HG02852 (cell line): ENCODE measurements around the gene TMEM132D.
"Not testable (repeated sequence)": the region's sequence is repeated elsewhere in the genome, so short reads cannot be mapped to it uniquely, and the experiment has no call there.

Experiments used
- ATAC-seq: cut with Tn5 transposase; IDR thresholded peaks from one replicate; pipeline ENCODE4 v1.9.1; 2021; ENCODE audit warnings: mild to moderate bottlenecking, moderate library complexity; ENCODE audit not compliant: unreplicated experiment

TMEM132D gene

GRCh38 chr12:129081755-129082250 lies 822.0 kb downstream of the TMEM132D start:
- no peak for ATAC-seq

DNA sequence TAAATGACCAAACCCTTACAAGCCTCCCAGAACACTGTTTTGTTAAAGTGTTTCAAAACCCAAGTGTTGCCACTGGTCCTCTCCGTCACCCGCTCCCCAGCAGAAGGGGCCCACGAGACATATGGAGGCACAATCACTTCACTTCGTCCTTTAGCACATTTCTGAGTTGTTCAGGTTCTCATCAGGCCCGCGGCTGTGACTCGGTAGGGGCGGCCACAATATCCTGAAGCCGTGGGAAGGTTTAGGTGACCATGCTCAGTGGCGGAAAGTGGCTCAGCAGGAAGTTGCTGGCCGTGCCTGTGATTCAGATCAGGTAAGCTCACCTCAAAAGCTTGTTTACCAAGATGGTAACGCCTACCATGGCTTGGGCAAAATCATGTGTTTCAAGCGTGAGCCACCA lies 823.0 kb downstream of the TMEM132D start:
- ATAC-seq: no peak

GRCh38 chr12:129080391-129080790 lies 823.4 kb downstream of the TMEM132D start:
- no peak for ATAC-seq

DNA sequence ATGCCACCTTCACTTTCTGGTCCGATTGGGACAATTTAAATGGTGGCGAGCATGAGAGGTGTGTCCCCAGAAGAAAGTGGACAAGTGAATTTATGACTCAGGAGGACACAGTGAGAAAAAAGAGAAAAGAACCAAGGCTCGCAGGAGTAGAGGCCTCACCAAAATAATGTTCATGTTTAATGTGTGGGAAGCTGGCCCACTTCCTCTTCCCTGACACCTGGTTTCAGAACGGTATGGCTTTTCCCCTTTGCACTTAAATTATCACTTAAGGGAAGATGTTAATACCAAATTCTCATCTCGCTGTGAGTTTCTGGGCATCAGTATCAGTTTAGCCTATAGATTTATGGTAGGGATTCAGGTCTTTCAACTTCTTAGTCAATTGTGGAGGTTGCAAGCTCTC lies 824.1 kb downstream of the TMEM132D start:
- ATAC-seq: no peak

DNA sequence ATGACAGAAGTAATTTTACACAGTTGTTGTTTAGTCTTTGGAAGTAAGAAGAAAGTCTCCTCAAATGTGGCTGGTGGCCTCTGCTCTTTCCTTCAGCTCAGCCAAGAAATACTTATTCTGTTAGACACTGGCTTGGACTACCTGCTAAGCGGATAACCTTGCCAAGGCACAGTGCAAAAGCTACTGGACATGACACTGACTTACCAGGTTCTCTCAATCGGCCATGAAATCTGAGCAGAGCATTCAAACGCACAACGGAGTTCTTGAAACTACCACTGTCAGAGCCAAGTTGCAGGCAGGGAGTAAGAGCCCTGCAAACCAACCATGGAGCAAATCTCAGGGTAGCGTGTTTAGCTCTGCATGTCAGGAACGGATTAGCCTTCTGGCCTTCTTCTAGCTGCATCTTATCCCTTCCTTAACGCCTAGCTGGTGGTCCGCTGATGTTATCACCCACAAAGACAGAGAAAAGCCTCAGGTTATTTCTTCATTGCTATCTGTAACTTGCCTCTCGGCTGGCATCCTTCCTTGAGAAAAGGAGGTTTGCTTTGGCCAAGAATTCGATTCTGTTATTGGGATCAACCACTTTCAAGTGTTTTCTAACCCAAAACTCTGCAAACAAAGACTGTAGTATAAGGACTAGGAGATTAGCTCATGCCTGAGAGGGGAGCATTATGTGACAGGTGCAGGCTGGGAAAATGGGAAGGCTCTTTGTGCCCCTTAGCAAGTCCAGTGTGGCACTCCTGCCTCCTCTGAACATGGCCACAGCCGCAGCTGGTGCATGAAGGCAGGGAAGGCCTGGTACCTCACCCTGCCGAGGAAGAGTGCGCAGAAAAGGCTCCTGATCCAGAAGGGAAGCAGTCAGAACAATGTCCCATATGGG lies 827.1 kb downstream of the TMEM132D start:
- ATAC-seq: no peak

GRCh38 chr12:129075460-129076208 lies 828.2 kb downstream of the TMEM132D start:
- no peak for ATAC-seq

DNA sequence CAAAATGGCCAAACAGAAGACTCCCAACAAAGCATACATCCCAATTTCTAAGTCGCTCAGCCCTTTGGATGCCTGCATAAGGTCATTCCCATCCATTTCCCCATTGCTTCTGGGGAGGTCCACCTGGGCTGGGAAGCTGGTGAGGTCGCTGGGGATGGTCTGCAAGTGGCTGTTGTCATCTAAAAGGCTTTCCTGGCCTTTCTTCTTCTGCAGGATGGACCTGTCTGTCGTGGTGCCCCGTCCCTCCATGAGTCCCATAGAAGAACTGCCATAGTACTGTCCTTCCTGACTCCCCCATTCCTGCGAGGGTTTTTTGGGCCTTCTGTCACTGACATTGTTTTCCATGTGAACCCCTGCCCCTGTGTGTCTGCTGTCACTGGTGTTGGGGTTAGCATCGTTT lies 829.4 kb downstream of the TMEM132D start:
- ATAC-seq: no peak

DNA sequence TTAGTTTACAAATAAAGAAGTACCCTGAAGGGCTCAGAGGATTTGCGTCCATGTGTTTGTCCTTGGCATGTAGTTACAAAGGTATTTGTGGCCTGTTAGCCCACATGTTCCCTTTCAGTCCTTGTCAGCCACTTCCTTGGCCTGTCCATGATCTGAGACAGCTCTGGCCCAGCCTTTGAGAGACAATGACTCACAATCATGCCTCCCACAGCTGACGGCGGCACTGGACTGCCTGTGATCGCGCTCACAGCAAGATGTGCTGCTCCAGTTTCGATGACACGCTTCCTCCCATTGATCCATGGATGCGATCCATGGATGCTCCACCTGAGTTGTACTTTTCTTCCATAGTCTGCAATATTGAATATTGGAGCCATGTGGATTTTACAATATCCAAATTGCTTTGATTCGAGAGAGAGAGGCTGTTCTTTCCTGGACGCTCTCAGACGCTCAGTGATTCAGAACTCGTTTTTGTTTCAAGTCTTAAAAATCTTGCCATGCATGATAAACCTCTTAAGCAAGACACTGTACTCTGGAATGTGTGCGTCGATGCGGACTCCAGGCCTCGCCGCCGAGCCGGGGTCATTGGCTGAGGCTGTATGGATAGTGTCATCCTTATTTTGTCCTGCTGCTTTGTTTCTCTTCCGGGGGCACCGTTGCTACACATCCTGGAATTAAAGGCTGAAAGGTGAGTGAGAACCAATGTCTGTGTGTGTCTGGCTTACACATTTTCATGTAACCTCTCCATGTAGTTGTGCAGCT lies 830.5 kb downstream of the TMEM132D start:
- no peak for ATAC-seq

GRCh38 chr12:129071362-129071761 lies 832.5 kb downstream of the TMEM132D start:
- no peak for ATAC-seq

GRCh38 chr12:129069886-129070285 lies 833.9 kb downstream of the TMEM132D start:
- ATAC-seq: no peak

- ATAC-seq: no peak
Measured at GRCh38 chr12:129068684-129069083, 835.1 kb downstream of the TMEM132D start.

GRCh38 chr12:129067491-129067890 lies 836.3 kb downstream of the TMEM132D start:
- ATAC-seq: no peak

GRCh38 chr12:129064209-129064855 lies 839.5 kb downstream of the TMEM132D start:
- ATAC-seq: no peak

- ATAC-seq: no peak
Measured at GRCh38 chr12:129063600-129063999, 840.2 kb downstream of the TMEM132D start.

GRCh38 chr12:129053232-129053631 lies 850.6 kb downstream of the TMEM132D start:
- no peak for ATAC-seq

DNA sequence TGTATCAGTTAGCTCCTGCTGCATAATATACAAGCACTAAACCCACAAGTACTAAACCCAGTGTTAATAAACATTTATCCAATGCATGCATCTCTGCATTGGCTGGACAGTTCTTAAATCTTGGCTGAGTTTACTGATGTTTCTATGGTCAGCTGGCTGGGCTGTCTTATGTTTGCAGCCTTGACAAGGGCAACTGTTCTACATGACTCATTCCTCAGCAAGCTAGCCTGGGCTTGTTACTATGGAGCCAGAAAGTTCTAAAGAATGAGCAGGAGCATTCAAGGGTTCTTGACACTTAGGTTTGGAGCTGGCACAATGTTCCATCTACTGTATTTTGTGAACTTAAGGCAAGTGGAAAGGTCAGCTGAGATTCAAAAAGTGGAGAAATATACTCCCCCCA lies 851.5 kb downstream of the TMEM132D start:
- no peak for ATAC-seq

- ATAC-seq: no peak
Measured at GRCh38 chr12:129049917-129050316, 853.9 kb downstream of the TMEM132D start.

- ATAC-seq: not testable (repeated sequence)
Measured at GRCh38 chr12:129043334-129043733, 860.5 kb downstream of the TMEM132D start.

DNA sequence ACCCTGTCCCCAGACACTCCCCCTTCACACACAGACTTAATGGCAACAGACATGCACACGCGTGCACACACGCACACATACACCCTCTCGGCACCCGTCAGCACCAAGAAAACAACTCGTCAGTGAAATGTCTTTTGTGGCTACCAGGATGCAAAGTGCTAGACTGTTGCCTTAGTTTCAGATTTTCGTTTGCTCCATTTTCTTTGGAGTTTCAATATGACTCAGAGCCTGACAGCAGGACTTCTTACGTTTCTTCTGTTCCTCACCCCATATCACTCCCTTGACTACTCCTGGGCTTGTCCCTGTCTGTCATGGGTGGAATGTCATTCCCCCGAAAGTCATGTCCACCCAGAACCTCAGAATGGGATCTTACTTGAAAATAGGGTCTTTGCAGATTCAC lies 867.7 kb downstream of the TMEM132D start:
- no peak for ATAC-seq

GRCh38 chr12:129034558-129035289 lies 869.1 kb downstream of the TMEM132D start:
- ATAC-seq: no peak
